Left hindlimb (tissue), 1 donor: ENCODE data around the gene PLSCR3.
A peak's percentile ranks its signal among the peaks of the same experiment; 100 is the strongest.
"Not testable (repeated sequence)": the region's sequence is repeated elsewhere in the genome, so short reads cannot be mapped to it uniquely, and the experiment has no call there.

Experiments
- DNase-seq: peaks from one replicate; pipeline ENCODE4 v3.0.0-alpha.2; 2018

Gene PLSCR3

GRCh38 chr17:7379134-7379533, 15.2 kb downstream of the PLSCR3 start:
- no peak for DNase-seq

- DNase-seq, result no peak
Observed at GRCh38 chr17:7374353-7374752, 20.0 kb downstream of the PLSCR3 start.

- DNase-seq, result no peak
Observed at GRCh38 chr17:7370853-7371252, 23.5 kb downstream of the PLSCR3 start.

GRCh38 chr17:7369825-7370224, 24.5 kb downstream of the PLSCR3 start:
- no peak for DNase-seq

DNA sequence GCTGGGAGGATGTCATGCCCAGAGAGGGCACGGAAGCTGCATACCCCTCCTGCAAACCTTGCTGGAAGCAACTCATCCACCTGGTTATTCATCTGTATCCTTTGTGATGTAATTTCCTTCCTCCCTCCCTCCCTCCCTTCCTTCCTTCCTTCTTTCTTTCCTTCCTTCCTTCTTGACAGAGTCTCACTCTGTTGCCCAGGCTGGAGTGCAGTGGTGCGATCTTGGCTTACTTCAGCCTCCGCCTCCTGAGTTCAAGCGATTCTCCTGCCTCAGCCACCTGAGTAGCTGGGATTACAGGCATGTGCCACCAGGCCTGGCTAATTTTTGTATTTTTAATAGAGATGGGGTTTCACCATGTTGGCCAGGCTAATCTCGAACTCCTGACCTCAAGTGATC, 25.7 kb downstream of the PLSCR3 start:
- DNase-seq, result not testable (repeated sequence)

- DNase-seq, result no peak
Observed at GRCh38 chr17:7367918-7368598, 26.3 kb downstream of the PLSCR3 start.

DNA sequence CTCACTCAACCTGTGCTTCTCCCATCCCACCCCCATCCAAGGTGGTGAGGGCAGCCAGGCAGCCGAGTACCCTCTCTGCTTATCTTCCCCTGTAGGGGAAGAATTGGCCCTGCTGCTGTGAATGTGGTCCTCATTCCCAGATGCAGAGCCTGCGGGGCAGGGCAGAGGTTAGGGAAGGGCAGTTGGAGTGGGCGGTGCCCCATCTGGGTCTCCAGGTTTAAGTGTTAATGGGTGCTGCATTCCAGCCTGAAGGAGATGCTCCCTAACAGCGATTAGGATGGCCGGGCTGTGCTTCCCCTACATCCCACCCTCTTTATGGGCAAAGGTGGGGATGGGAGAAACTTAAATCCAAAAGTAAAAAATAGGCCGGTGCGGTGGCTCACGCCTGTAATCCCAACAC, 27.2 kb downstream of the PLSCR3 start:
- DNase-seq, result no peak

DNA sequence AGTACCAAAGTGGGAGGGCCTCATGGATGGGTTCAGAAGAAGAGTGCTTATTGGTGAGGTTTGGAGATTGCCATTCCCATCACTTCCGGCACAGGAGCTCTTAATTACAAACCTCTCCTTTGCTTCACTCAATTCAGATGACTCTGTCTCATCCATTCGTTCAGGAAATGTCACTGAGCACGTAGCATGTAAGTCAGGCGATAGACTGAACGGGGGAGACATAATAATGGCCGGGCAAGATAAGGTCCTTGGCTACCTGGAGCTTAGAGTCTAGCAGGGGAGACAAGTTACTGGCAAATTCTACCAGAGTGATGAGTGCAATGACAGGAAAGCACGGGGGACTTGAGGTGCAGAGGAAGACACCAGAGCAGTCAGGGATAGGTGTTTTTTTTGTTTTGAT, 28.4 kb downstream of the PLSCR3 start:
- not testable (repeated sequence) for DNase-seq

DNA sequence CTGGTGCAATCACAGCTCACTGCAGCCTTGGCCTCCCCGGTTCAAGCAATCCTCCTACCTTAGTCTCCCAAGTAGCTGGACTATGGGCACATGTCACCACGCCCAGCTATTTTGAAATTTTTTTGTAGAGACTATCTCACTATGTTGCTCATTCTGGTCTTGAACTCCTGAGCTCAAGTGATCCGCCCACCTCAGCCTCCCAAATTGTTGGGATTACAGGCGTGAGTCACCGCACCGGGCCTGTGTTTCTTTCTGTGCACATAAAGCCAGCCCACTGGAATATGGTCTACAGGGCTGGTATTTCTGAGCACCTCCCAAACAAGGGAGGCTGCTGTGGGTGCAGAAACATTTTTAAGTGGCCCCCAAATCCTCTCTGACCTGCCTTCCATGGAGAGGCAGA, 31.0 kb downstream of the PLSCR3 start:
- DNase-seq, result no peak

GRCh38 chr17:7361906-7362305, 32.4 kb downstream of the PLSCR3 start:
- DNase-seq, result no peak

GRCh38 chr17:7357381-7357780, 36.9 kb downstream of the PLSCR3 start:
- no peak for DNase-seq

- peak; percentile 32 for DNase-seq
Observed at GRCh38 chr17:7356756-7357155, 37.6 kb downstream of the PLSCR3 start.

- peak; percentile 83 for DNase-seq
Observed at GRCh38 chr17:7356072-7356549, 38.2 kb downstream of the PLSCR3 start.

DNA sequence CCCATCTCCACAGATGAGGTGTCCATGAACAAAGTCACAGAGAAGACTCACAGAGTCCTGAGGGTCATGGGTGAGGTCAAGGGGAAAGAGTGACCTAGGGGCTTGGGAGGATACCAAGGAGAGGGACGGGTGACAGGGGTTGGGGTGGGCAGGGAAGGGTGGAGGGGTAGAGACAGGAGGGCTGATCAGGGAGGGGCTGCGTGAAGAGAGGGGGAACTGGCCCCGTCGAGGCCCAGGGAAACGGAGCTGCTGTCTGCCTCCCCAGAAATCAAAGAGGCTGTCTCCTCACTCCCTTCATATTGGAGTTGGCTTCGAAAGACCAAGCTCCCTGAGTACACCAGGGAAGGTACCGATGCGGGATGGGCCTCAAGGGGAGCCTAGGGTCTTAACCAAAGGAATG, 38.8 kb downstream of the PLSCR3 start:
- DNase-seq, result no peak

DNA sequence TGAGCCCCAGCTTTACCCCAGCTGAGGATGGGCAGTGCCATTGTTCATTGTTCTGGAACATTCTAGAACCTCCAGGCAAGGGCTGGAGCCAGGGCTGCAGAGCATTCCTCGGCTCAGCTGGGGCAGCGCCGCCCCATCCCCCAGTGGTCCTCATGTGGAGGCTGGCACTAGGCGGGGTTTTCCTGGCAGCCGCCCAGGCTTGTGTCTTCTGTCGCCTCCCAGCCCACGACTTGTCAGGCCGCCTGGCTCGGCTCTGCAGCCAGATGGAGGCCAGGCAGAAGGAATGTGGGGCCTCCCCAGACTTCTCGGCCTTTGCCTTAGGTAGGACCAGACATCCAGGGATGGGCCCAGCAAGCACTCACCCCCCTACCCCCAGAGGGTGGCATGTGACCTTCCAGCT, 39.3 kb downstream of the PLSCR3 start, which contains the start of gene TMEM95:
TMEM95 (plus strand) TSS at position 104 of the 400 bp plus-strand sequence; CDS start at position 153, 49 bp downstream.
- no peak for DNase-seq

DNA sequence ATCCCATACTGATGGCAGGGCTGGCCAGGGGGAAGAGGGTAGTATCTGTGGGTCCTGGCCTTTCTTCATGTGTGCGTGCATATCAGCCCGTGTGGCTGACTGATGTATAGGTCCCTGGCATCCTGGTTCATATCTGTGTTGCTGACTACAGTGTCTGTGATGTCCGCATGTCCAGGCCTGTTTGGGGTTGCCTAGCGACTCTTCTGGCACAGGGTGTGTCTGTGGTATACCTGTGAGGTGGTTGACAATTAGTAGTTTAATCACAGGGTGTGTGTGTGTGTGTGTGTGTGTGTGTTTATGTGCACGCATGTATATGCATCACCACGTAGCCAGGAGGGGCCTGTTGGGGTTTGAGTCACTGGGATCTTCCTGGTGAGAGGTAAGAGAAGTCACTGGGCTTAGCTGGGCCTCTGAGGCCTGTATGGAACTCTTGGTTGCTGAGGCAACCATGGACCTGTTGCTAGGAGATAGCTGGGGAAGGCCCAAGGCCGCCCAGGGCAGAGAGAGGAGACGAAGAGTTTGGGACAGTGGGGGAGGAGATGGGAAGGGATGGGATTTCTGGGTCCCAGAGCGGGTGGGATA, 40.0 kb downstream of the PLSCR3 start:
- DNase-seq, result no peak

- no peak for DNase-seq
Observed at GRCh38 chr17:7352910-7353635, 41.3 kb downstream of the PLSCR3 start.

DNA sequence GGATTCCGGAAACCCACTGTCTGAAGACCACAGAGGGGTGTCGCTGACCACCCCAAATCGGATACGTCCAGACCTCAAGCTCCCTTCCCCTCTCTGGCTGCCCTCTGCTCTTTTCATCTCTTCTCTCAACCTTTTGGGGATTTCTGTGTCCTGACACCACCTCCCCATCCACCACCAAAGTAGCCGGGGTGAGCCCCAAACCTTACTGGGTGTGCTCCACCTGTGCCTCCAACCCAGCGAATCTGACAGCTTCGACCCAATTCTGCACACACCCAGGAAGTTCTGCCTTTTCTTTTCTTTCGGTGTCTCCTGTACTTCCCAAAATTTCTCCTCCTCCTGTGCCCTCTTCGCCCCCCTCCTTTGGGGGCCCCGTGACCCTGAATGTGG, 41.8 kb downstream of the PLSCR3 start:
- no peak for DNase-seq

DNA sequence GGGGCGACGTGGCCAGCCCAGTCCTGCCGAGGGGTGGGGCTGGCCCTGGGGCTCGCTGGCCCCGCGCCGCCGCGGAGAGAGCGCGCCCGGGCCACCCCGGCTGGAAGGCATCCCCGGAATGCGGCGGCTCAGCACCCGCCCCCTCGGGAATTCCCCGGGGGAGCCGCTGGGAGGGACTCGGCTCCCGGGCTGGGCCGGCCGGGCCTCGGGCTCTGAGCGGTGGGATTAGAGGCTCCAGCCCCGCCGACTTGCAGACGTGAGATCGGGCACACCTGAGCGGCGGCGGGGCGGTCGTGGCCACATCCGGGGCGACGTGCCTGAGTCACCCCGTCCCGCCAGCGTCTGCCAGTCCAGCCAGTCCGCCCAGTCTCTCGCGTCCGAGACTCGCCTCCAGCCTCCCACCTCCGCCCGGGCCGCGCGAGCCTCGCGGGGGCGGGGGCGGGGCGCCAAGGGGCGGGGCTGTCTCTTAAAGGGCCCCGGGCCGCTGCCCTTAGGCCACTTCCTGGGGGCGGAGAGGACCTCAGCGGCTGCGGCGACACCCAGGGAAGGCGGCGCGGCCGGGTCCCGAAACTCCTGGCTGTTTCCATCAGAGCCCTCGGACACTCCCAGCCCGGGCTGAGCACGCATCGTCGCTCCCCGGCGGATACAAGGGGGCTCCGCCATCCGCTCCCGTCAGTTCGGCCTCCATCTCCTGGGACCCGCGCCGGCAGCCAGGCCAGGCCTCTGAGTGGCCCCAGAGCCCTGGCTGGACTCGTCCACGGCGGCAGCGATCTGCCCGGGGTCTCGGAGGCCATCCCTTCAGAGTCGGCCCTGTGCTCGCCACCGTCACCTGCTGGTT, 42.4 kb downstream of the PLSCR3 start, which contains the start of gene KCTD11:
KCTD11 (plus strand) TSS at position 498 of the 838 bp plus-strand sequence.
- DNase-seq, result peak; percentile 91

GRCh38 chr17:7348478-7349242, 45.7 kb downstream of the PLSCR3 start:
- no peak for DNase-seq

GRCh38 chr17:7347630-7348477, 46.5 kb downstream of the PLSCR3 start:
- no peak for DNase-seq
